Measurements from ENCODE around the gene LRRC7.

DNA sequence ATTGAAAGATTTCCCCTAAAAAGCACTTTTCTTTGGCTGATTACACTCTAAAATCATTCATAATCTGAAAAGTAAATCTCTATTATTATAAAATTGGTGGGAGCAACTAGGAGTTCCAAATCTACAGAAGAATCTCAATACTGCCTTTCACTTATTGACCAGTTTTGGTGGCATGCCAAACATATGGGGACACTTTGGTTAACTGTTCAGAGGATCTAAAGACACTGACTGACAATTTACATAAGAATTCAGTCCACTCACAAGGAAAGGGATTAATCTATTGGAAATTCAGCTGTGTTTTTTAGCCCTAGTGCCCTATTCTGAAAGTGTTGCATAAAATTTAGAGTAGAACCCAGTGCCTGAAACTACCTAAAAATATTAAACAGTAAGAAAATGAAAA lies 524.1 kb downstream of the LRRC7 start:
- TF ChIP-seq POLR2A (IDR thresholded peaks at IDR 0.05; ENCODE audit: low read length) (no peak), GATA1 (IDR thresholded peaks at IDR 0.05; ENCODE audit: low read depth, low read length) (no peak)

All from erythroblast (primary cell).